Activated CD4-positive, CD25-positive, alpha-beta regulatory T cell (primary cell): ENCODE data around the gene NIN.
"Not testable (repeated sequence)": the region's sequence is repeated elsewhere in the genome, so short reads cannot be mapped to it uniquely, and the experiment has no call there.

ENCODE experiments used
- DNase-seq, 4 experiments: peaks; one replicate each; lab custom pipeline; 2025; lab: John Stamatoyannopoulos, UW

The NIN gene

DNA sequence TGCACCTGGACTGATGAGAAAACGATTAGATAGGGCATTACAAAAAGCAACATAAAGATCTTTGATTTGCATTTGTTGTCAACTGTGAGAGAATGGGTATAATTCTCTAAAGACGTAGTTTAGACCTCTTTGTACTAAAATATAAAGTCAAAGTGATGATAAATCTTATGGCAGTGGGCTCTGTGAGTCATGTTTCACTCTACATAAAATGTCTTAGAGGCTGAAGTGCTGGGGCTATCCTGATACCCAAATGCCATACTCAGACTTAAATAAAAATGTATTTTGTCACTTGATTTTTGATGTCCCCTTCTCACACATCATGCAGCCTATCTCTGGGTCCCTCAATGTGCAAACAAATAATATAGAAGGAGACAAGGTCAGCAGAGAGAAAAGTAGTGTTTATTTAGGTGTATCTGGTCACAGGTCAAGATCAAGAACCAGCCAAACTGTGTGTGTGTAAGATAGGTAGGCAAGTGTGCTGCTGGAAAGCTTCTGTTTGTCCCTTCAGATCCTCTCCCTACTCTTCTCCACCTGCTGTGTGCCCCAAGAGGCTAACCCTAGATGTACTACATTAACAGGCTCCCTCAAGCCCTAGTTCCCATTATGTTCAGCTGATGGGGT lies 7.0 kb upstream of the NIN start:
- no peak for DNase-seq

DNA sequence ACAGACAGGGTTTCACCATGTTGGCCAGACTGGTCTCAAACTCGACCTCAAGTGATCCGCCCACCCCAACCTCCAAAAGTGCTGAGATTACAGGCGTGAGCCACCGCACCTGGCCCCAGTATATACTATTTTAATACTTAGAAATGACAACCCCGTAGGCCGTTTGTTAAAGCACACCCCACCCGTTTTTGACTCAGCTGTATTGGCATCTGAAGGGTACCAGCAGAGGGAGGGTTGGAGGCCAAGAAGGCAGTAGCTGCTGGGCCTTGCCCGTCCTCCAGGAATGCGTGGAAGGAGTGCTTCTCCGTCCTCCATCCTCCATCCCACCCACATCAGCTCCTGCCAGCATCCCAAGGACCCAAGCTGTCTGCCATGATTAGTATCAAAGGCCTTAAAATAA lies 6.3 kb upstream of the NIN start:
- no peak for DNase-seq

- no peak for DNase-seq
Observed at GRCh38 chr14:50836515-50836914, 5.6 kb upstream of the NIN start.

DNA sequence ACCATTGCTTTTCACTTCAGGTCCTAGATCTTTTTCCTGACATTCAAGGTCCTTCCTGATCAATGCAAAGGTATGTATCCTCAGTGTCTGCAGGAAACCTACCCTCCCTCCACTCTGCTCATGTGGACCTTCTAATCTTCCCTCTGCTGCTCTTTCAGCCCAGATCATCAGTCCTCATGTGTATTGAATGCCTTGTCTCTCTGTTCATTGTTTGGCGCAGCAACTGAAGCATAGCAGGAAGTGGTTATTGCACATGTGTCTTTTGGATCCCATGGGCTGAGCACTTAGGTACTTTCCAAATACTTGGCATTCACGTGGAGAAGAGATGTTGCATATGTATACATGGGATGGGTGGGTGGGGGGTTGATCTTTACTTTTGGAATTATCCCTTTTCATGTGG lies 4.3 kb upstream of the NIN start:
- DNase-seq, result no peak

DNA sequence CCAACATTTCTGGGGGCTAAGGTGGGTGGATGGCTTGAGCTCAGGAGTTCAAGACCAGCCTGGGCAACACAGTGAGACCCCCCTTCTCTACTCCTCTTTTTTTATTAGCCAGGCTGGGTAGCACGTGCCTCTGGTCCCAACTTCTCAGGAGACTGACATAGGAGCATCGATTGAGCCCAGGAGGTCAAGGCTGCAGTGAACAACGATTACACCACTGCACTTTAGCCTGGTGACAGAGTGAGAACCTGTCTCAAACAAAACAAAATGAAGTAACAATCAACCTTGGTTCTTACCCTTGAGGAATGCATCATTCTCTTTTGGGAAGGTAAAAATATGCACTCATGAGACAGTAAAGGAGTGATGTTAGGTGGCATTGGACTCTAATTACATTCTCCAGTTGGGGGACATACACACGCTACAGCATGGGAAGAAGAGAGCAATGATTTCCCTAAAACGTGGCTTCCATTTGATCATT lies 3.9 kb upstream of the NIN start:
- no peak for DNase-seq

GRCh38 chr14:50832935-50833630 lies 2.1 kb upstream of the NIN start:
- DNase-seq, result no peak

GRCh38 chr14:50831726-50832168 lies 785 bp upstream of the NIN start:
- no peak for DNase-seq

GRCh38 chr14:50830044-50830931 lies 674 bp downstream of the NIN start:
- peak; percentile 28 to 39 (median 34) for DNase-seq

DNA sequence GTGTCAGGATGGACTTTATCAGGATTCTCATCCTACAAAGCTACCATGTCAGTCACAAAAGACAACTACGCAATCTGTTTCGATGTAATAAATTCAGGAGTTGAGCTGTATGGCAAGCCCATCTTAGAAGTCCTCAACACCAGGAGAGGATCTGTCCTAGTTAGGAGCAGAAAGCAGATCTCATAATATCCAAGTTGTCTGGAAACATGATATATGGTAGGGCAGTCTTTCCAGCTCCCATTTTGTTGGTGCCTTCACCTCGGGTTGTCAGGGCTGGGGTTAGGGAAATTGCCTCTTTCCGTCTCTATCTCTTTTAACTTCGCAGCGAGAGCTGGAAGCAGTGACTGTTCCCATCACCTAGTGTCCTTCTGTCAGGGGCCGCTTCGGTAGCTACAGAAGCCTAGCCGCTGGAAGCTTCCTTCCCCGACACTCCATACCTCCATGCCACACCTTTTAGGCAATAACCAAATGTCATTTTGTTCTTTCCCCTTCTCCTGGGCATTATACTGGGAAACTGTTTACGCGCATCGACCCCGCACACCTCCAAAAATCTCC lies 1.4 kb downstream of the NIN start:
- DNase-seq, result no peak

DNA sequence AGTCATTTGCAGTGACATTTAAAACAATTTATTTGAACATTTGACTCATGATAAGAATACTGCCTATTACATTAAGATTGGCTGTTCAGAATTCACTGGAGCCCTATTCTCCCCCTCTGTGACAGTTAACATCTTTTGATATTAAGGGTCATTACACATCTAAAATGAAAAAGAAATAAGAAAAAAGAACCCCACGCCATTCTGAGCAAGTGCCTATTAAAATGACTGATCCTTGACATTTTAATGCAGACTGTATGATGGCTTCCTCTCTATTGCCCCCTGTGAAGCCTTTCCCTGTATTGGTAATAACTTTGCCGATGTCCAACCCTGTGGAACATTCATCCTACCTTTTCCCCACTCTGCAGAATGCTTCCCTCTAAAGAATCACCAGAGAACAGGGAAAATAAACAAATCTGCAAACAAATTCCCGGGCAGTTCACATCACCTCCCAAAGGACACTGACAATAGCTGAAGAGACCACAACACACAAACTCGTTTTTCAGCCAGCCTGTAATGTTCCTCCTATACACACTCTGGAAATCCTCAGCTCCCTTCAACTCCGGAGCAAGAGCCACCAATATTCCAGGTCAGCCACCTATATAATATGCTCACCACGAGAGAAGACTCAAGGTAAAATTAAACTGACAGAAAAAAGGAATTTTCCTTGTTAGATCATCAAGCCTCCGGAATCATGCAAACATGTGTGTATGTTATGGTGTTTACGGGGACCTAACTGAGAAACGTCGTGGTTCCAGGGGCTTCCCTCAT lies 2.1 kb downstream of the NIN start:
- DNase-seq, result no peak

DNA sequence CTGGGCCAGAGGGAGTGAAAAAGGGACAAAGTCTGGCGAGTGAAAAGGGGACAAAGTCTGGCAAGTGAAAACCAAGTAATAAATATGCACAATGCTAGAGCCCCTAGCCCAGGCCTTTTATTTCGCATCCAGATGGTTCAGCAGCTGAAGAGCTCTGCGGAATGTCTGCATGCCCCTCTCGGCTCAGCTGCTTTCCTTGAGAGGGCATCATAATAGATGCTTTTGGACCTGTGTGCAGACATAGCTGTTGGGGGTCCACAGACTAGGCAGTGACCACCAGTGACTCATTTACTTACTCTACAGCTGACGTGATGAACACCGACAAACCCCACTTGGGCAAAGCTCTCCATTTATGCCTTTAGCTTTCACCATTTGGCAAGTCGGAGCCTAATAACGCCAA lies 4.3 kb downstream of the NIN start:
- DNase-seq, result no peak

- no peak for DNase-seq
Observed at GRCh38 chr14:50825307-50825706, 5.7 kb downstream of the NIN start.

- DNase-seq, result no peak
Observed at GRCh38 chr14:50823762-50824636, 7.0 kb downstream of the NIN start.

- DNase-seq, result no peak
Observed at GRCh38 chr14:50823051-50823761, 7.8 kb downstream of the NIN start.

- no peak for DNase-seq
Observed at GRCh38 chr14:50822501-50823042, 8.4 kb downstream of the NIN start.

- peak in 2 of 4 experiments; percentile 6 to 27 for DNase-seq
Observed at GRCh38 chr14:50821510-50822464, 9.2 kb downstream of the NIN start.

DNA sequence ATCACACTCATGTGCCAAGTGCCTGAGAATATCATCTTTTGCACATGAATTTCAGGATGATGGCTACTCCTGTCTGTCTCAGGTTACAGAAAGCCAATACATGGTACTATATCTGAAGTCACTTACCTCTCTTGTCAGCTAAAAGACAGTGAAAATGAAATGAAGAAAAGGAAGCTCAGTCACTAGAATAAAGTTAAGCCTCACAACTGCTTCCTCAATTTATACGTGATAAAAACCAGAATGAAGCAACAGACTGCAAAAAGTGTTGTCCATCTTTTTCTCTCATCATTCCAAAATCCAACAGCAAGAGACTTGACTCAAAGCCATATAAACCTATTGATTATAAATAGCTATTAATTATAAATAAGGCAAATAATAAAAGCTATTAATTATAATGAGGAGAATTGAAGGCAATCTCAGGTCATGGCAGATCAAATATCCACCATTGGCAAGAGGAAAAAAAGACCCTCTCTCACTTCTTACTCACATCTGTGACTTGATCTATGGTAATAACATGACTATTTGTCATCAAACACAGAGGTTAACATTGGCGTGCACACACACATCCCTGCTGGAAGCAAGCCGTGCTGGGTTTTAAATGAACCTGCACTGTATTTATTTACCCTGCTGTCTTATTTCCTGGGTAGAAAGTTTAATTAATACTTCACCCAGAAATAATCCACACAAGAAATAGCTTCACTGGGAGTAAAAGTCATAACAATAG lies 10.0 kb downstream of the NIN start:
- no peak for DNase-seq

DNA sequence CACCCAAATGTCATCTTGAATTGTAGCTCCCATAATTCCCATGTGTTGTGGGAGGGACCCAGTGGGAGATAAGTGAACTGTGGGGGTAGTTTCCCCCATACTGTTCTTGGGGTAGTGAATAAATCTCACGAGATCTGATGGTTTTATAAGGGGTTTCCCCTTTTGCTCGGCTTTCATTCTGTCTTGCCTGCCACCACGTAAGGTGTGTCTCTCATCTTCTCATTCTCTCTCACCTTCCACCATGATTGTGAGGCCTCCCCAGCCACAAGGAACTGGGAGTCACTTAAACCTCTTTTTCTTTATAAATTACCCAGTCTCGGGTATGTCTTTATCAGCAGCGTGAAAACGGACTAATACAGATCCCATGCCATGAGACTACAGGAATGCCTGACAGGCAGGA lies 11.7 kb downstream of the NIN start:
- DNase-seq, result not testable (repeated sequence)
